NCI-H748 treated with DMSO at 0.1 percent for 48 hours (cell line): ENCODE results near the gene CHD1.

Experiments used
- DNase-seq: peaks from one replicate; lab custom pipeline; 2025; lab: John Stamatoyannopoulos, UW

The CHD1 gene

GRCh38 chr5:98807806-98808205 is 121.0 kb downstream of the CHD1 start:
- DNase-seq = no peak

- no peak for DNase-seq
These were observed 123.7 kb downstream of the CHD1 start for GRCh38 chr5:98805070-98805469.

DNA sequence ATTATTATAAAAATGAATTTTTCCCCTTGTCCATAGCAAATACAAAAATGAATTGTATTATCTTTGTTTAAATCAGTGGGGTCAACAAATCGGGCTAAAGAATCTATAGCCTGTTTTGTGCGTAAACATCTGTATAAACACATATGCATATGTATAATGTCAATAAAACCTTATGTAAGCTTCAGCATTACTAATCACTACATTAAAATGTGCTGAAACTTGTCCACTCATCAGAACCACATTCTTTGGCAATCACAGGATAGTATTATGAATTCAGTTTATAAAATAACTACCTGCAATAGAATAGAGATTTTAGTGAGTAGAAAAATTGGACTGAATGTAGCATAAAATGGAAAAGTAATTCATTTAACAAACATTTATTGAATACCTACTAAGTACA is 124.7 kb downstream of the CHD1 start:
- DNase-seq = no peak
